MM.1S (cell line): ENCODE results near the gene EML1.

Experiments used
- EZH2 ChIP-seq: fragments of 300-600 bp; sonication (generic); optimal IDR thresholded peaks from 2 replicates; pipeline ENCODE3; 2017; ENCODE audit warnings: low read depth, mild to moderate bottlenecking, antibody characterized with exemption, low read length, mixed read lengths
- EZH2phosphoT487 ChIP-seq: fragments of 300-600 bp; sonication (generic); IDR thresholded peaks from 2 replicates; pipeline ENCODE4 v1.6.1; 2018; ENCODE audit warnings: antibody characterized with exemption, low read length
- TF ChIP-seq, protein P1 (sequence below): fragments of 300-600 bp; sonication (generic); IDR thresholded peaks from 2 replicates; pipeline ENCODE4 v1.5.1; 2016; ENCODE audit warnings: antibody characterized with exemption, low read length, mixed read lengths

DNA sequence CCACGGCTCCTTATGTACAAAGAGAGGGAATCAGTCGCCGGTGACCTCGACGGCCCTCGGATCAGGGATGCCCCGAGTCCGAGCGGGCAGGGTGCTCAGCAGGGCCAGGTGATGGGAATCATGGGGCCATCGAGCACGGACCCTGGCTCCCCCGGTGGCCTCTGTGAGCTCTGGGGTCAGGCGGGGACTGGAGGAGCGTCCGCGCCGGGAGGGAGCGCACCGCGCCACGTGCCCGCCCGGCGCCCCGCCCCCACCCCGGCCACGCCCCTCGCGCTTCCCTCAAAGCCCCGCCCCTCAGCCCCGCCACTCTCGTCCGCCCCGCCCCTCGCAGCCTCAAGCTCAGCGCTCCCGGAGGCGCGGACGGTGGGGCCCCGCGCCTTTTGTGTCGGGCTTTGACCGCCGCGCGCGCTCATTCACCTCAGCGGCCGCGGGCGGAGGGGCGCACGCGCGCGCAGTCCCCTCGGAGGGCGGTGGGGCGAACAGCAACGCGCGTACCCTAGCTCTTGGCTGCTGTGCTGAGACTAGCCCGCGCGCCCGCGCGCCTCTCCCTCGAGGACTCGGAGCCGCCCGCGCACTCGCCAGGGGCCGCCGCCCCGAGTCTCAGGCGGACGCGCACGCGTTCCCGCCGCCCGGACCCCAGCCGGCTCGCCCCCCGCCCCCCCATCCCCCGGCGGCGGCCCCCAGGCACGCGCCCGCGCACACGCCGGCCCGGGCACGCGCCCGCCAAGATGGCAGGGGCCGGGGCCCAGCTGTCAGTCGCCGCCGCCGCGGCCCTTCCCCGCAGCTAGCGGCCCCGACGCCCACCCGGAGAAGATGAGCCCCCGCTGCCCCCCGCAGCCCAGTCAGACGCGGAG, 178.1 kb downstream of the EML1 start:
- TF ChIP-seq, protein P1, sequence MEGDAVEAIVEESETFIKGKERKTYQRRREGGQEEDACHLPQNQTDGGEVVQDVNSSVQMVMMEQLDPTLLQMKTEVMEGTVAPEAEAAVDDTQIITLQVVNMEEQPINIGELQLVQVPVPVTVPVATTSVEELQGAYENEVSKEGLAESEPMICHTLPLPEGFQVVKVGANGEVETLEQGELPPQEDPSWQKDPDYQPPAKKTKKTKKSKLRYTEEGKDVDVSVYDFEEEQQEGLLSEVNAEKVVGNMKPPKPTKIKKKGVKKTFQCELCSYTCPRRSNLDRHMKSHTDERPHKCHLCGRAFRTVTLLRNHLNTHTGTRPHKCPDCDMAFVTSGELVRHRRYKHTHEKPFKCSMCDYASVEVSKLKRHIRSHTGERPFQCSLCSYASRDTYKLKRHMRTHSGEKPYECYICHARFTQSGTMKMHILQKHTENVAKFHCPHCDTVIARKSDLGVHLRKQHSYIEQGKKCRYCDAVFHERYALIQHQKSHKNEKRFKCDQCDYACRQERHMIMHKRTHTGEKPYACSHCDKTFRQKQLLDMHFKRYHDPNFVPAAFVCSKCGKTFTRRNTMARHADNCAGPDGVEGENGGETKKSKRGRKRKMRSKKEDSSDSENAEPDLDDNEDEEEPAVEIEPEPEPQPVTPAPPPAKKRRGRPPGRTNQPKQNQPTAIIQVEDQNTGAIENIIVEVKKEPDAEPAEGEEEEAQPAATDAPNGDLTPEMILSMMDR = no peak
- TF ChIP-seq EZH2 = no peak
- TF ChIP-seq EZH2phosphoT487 = no peak
